ENCODE measurements around the gene KLHL2.
"Not testable (repeated sequence)": the region's sequence is repeated elsewhere in the genome, so short reads cannot be mapped to it uniquely, and the experiment has no call there.

Gene KLHL2

GRCh38 chr4:165284697-165285096, 77.3 kb downstream of the KLHL2 start:
- H3K27me3 Mint-ChIP-seq, ATAC-seq, H3K27ac Mint-ChIP-seq, H3K4me3 Mint-ChIP-seq, H3K9me3 Mint-ChIP-seq: not testable (repeated sequence)
- peaks cover 48% of the 10 kb centered on the region for H3K36me3 Mint-ChIP-seq
- peaks cover 33% of the 10 kb centered on the region for H3K4me1 Mint-ChIP-seq

- not testable (repeated sequence) for H3K4me3 Mint-ChIP-seq, H3K9me3 Mint-ChIP-seq, H3K27me3 Mint-ChIP-seq
- H3K27ac Mint-ChIP-seq = peak overlapping the region; percentile 71
- H3K4me1 Mint-ChIP-seq = peaks cover 42% of the 10 kb centered on the region
- H3K36me3 Mint-ChIP-seq = peaks cover 46% of the 10 kb centered on the region
- peak; percentile 55 for ATAC-seq
These were observed 79.4 kb downstream of the KLHL2 start for GRCh38 chr4:165286619-165287340.

GRCh38 chr4:165288226-165288625, 80.9 kb downstream of the KLHL2 start:
- ATAC-seq = no peak
- H3K9me3 Mint-ChIP-seq = peaks cover 4% of the 10 kb centered on the region
- peaks cover 42% of the 10 kb centered on the region for H3K4me1 Mint-ChIP-seq
- H3K27ac Mint-ChIP-seq = peak overlapping the region; percentile 71
- no peaks in the 10 kb centered on the region for H3K27me3 Mint-ChIP-seq
- H3K4me3 Mint-ChIP-seq = no peak overlapping the region
- peaks cover 31% of the 10 kb centered on the region for H3K36me3 Mint-ChIP-seq

GRCh38 chr4:165288639-165289422, 81.5 kb downstream of the KLHL2 start:
- Mint-ChIP-seq H3K36me3 (peaks cover 28% of the 10 kb centered on the region), H3K4me1 (peaks cover 43% of the 10 kb centered on the region), H3K27me3 (no peaks in the 10 kb centered on the region), H3K9me3 (peaks cover 4% of the 10 kb centered on the region), H3K4me3 (no peak overlapping the region), H3K27ac (peak overlapping the region; percentile 71)
- no peak for ATAC-seq

DNA sequence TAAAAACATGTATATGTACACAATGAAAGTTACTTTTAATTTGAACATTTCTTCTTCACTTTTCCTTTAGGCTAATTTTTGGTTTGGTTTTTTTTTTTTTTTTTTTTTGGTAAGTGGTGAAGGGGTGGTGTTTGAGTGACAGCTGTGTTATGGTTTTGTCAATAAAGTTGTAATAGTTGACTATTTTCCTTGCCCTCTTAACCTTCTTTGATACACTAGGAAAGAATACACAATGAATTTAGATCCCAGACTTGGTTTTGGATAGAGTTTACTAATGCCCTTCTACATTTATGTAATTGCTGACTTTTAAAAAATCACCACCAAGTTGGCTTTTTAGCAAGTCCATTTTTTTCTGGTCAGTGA, 82.0 kb downstream of the KLHL2 start:
- no peaks in the 10 kb centered on the region for H3K27me3 Mint-ChIP-seq
- peaks cover 24% of the 10 kb centered on the region for H3K36me3 Mint-ChIP-seq
- H3K27ac Mint-ChIP-seq = no peak overlapping the region
- peaks cover 49% of the 10 kb centered on the region for H3K4me1 Mint-ChIP-seq
- peaks cover 2% of the 10 kb centered on the region for H3K9me3 Mint-ChIP-seq
- no peak for ATAC-seq
- no peak overlapping the region for H3K4me3 Mint-ChIP-seq

DNA sequence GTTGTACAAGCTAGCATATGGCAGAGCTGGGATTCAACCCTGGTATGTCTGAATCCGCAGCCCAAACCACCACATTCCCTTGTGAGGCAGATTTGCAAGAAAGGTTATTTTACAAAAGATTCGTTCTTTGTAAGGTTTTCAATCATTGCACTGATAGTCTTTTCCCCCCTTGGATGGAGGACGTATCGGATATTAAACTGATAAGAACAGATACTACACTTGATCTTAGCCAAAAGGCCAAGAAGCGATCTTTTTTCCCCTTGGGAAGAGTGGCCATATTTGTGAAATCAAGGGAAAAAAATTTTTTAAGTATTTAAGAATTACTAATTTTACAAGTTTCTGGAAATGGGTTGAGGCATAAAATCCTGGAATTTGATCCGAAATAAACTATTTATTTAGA, 85.7 kb downstream of the KLHL2 start:
- Mint-ChIP-seq H3K36me3 (peaks cover 27% of the 10 kb centered on the region), H3K27me3 (no peaks in the 10 kb centered on the region), H3K9me3 (no peaks in the 10 kb centered on the region), H3K4me3 (no peak overlapping the region), H3K4me1 (peaks cover 37% of the 10 kb centered on the region), H3K27ac (no peak overlapping the region)
- no peak for ATAC-seq

- Mint-ChIP-seq H3K27me3 (no peaks in the 10 kb centered on the region), H3K4me1 (peaks cover 30% of the 10 kb centered on the region), H3K9me3 (no peaks in the 10 kb centered on the region), H3K27ac (peak overlapping the region; percentile 72), H3K36me3 (peaks cover 30% of the 10 kb centered on the region), H3K4me3 (no peak overlapping the region)
- ATAC-seq = no peak
These were observed 86.7 kb downstream of the KLHL2 start for GRCh38 chr4:165293927-165294649.

DNA sequence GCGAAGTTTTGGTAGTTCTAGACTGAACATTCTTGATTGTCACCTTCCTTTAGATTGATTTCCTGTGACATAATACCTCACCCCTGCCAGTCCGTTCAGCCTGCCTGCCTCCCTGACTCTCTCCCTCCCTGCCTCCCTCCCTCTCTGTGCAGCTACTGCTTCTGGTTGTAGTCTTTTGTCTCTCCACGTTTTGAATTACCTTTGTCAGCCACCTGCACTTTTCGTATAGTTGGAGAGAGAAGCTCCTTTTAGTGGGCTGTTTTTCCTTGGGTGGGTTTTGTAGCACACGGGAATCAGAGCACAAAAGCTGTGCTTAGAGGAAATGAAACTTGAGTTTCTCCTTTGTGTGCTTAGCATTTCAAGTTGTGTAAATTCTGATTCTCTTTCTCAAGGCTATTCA, 87.5 kb downstream of the KLHL2 start:
- Mint-ChIP-seq H3K36me3 (peaks cover 36% of the 10 kb centered on the region), H3K4me3 (peak overlapping the region; percentile 54), H3K4me1 (peaks cover 30% of the 10 kb centered on the region), H3K27ac (peak overlapping the region; percentile 72), H3K9me3 (no peaks in the 10 kb centered on the region), H3K27me3 (no peaks in the 10 kb centered on the region)
- ATAC-seq = peak; percentile 73

- Mint-ChIP-seq H3K9me3 (no peaks in the 10 kb centered on the region), H3K27ac (no peak overlapping the region), H3K4me1 (peaks cover 29% of the 10 kb centered on the region), H3K4me3 (no peak overlapping the region), H3K27me3 (no peaks in the 10 kb centered on the region), H3K36me3 (peaks cover 39% of the 10 kb centered on the region)
- no peak for ATAC-seq
These were observed 90.3 kb downstream of the KLHL2 start for GRCh38 chr4:165297626-165298025.

GRCh38 chr4:165299399-165300060, 92.2 kb downstream of the KLHL2 start:
- H3K36me3 Mint-ChIP-seq = peaks cover 46% of the 10 kb centered on the region
- no peak for ATAC-seq
- no peak overlapping the region for H3K27ac Mint-ChIP-seq

DNA sequence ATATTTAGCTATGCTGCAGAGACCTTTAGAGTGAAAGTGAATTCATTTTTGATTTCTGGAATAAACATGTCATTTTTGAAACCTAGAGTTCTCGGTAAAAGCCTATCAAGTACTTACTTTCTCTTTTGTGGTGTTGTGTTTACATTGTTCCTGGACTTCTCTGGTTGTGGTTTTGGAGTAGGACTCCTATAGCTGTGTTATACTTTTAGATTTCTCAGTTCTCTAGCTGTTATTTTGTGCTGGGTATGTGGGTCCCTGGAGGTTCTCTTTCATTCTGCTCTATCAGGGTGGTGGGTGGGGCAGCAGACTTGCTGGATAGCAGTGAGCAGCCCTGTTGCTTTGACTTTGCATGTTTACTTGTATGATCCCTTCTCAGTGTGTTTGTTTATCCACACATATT, 94.5 kb downstream of the KLHL2 start:
- Mint-ChIP-seq H3K27ac (no peak overlapping the region), H3K4me1 (peaks cover 7% of the 10 kb centered on the region), H3K36me3 (peaks cover 45% of the 10 kb centered on the region), H3K27me3 (no peaks in the 10 kb centered on the region), H3K4me3 (peak overlapping the region; percentile 27), H3K9me3 (no peaks in the 10 kb centered on the region)
- peak; percentile 62 for ATAC-seq

More at GRCh38 chr4:165299399-165300060, 92.2 kb downstream of the KLHL2 start:
- peaks cover 20% of the 10 kb centered on the region for H3K4me1 Mint-ChIP-seq
- no peak overlapping the region for H3K4me3 Mint-ChIP-seq
- H3K9me3 Mint-ChIP-seq = no peaks in the 10 kb centered on the region
- H3K27me3 Mint-ChIP-seq = no peaks in the 10 kb centered on the region

DNA sequence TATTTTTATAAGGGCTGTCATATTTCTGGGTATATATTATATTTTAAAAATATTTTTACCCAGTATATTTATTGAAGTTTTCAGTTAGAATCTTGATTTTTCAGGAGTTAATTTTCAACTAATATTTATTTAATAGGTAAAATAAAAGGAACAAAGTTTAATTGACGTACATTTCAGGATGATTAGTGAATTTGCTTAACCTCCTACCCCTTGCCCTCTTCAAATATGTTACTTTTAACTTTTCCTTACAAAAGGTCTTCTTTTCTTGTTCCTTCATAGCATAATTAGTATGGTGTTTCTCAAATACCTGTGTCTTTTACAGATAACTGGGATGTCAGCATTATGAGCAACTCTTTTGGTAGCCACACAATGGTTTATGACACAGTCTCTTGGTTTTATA, 95.3 kb downstream of the KLHL2 start:
- Mint-ChIP-seq H3K36me3 (peaks cover 45% of the 10 kb centered on the region), H3K27ac (no peak overlapping the region), H3K27me3 (no peaks in the 10 kb centered on the region), H3K4me1 (peaks cover 7% of the 10 kb centered on the region), H3K4me3 (no peak overlapping the region), H3K9me3 (no peaks in the 10 kb centered on the region)
- ATAC-seq = no peak

DNA sequence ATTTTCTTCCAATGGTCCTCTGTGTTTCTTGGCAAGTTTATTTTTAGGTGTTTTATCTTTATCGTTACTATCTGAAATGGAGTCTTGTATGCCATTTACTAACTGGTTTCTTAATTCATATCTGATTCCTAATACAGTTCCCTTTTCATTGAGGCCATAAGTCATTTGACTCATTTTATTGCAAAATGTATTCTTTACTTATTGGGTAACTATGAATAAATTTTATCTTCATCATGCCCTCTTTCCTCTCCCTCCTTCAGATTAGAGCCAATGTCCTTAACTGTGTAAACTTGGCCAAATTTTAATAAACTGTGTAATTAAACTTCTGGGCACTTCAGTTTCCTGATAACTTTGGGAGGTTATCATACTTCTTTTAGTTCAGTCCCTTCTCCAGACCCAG, 100.8 kb downstream of the KLHL2 start:
- Mint-ChIP-seq H3K9me3 (no peaks in the 10 kb centered on the region), H3K4me1 (no peaks in the 10 kb centered on the region), H3K27ac (no peak overlapping the region), H3K4me3 (no peak overlapping the region), H3K27me3 (no peaks in the 10 kb centered on the region), H3K36me3 (peaks cover 64% of the 10 kb centered on the region)
- no peak for ATAC-seq

GRCh38 chr4:165308606-165309005, 101.2 kb downstream of the KLHL2 start:
- Mint-ChIP-seq H3K9me3 (no peaks in the 10 kb centered on the region), H3K4me3 (no peak overlapping the region), H3K27me3 (no peaks in the 10 kb centered on the region), H3K36me3 (peaks cover 64% of the 10 kb centered on the region), H3K27ac (no peak overlapping the region), H3K4me1 (no peaks in the 10 kb centered on the region)
- ATAC-seq = no peak

DNA sequence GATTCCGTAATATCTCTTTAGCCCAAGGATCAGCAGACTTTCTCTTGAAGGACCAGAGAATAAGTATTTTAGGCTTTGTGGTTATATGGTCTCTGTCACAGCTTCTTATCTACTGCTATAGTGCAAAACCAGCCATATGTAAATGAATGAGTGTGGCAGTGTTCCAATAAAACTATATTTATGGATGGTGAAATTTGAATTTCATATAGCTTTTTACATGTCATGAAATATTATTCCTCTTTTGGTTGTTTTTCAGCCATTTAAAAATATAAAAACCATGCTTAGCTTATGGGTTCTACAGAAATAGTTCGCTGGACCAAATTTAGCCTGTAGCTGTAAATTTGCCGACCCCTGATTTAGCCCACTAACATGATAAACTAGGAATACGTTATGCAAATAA, 102.1 kb downstream of the KLHL2 start:
- H3K9me3 Mint-ChIP-seq = no peaks in the 10 kb centered on the region
- no peak overlapping the region for H3K27ac Mint-ChIP-seq
- H3K36me3 Mint-ChIP-seq = peaks cover 65% of the 10 kb centered on the region
- H3K27me3 Mint-ChIP-seq = no peaks in the 10 kb centered on the region
- no peak for ATAC-seq
- H3K4me3 Mint-ChIP-seq = no peak overlapping the region
- no peaks in the 10 kb centered on the region for H3K4me1 Mint-ChIP-seq
